ENCODE results near the gene NYAP2.

Gene NYAP2

DNA sequence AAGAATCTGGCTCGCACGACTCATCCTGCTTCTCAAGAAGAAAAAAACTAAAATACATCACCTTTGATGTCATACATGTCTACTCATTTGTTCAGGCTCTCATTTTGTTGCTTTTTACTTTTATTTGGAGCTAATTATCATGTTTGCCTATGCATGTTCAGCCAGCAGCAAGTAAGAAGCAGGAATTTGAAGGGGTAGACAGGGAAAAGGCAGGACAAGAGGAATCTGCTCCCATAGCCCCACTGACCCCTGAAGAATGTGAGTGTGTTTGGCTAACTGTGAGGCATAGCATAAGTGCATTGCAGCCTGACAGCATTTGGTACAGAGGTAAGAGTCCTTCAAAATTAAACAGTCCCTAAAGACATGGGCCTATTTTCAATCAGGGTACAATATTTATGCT, 72.7 kb downstream of the NYAP2 start:
- 94% methylated on average over 2 of the region's 2 CpGs for WGBS (ENCODE audit: insufficient coverage)
- H3K4me1 ChIP-seq (ENCODE audit: control extremely low read depth in 1 of 4, control insufficient read depth in 4 of 4, insufficient read depth in 4 of 4, low read length in 3 of 4) = peaks cover 0 to 1% (median 0%) of the 10 kb centered on the region in 4 experiments
- no peak for DNase-seq
- H3K9me3 ChIP-seq (ENCODE audit: control extremely low read depth in 1 of 5, control insufficient read depth in 4 of 5, insufficient read depth in 2 of 5, low read depth in 1 of 5, low read length in 4 of 5) = no peaks in the 10 kb centered on the region
- no peak overlapping the region for H3K4me3 ChIP-seq (ENCODE audit: control insufficient read depth in 1 of 7, extremely low read depth in 1 of 7, insufficient read depth in 4 of 7, low read depth in 2 of 7, low read length in 6 of 7)
- CTCF ChIA-PET = no interaction called here
- no peaks in the 10 kb centered on the region for H3K36me3 ChIP-seq (ENCODE audit: control insufficient read depth in 4 of 4, insufficient read depth in 4 of 4, low read length in 3 of 4)
- H3K27me3 ChIP-seq (replicated peaks in 2 of 5; ENCODE audit: control insufficient read depth in 4 of 5, insufficient read depth in 5 of 5, low read length in 4 of 5) = no peaks in the 10 kb centered on the region
- POLR2A ChIA-PET = no interaction called here
- H3K27ac ChIP-seq (ENCODE audit: insufficient read depth in 1 of 2, low read depth in 1 of 2, low read length in 2 of 2, poor library complexity in 1 of 2, severe bottlenecking in 2 of 2) = no peak overlapping the region

DNA sequence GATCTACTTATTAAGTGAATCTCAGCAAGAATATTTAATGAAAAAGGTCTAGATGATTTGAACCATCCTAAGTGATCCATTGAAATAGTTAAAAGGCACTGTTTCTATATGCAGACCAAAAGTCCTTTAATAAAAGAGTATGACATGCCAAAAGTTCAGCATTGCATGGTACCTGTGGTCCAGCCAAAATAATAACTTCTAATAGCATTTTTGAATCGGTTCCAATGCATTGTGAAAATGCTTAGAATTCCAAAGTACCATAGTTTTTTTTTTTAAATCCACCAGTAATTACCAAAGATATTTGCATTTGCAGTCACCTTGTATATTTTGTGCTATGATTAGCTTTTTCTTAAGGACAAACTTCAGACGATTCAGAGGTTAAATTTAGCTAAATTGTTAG, 79.9 kb downstream of the NYAP2 start:
- Histone ChIP-seq H3K4me1 (ENCODE audit: control extremely low read depth in 1 of 4, control insufficient read depth in 4 of 4, insufficient read depth in 4 of 4, low read length in 3 of 4) (no peaks in the 10 kb centered on the region), H3K4me3 (ENCODE audit: control insufficient read depth in 1 of 7, extremely low read depth in 1 of 7, insufficient read depth in 4 of 7, low read depth in 2 of 7, low read length in 6 of 7) (no peak overlapping the region), H3K36me3 (ENCODE audit: control insufficient read depth in 4 of 4, insufficient read depth in 4 of 4, low read length in 3 of 4) (no peaks in the 10 kb centered on the region), H3K27me3 (replicated peaks in 2 of 5; ENCODE audit: control insufficient read depth in 4 of 5, insufficient read depth in 5 of 5, low read length in 4 of 5) (no peaks in the 10 kb centered on the region), H3K27ac (ENCODE audit: insufficient read depth in 1 of 2, low read depth in 1 of 2, low read length in 2 of 2, poor library complexity in 1 of 2, severe bottlenecking in 2 of 2) (no peak overlapping the region), H3K9me3 (ENCODE audit: control extremely low read depth in 1 of 5, control insufficient read depth in 4 of 5, insufficient read depth in 2 of 5, low read depth in 1 of 5, low read length in 4 of 5) (no peaks in the 10 kb centered on the region)
- CTCF ChIA-PET = no interaction called here
- DNase-seq = no peak
- POLR2A ChIA-PET = no interaction called here
- no CpG with 5 or more reads among the region's 2 CpGs for WGBS (ENCODE audit: insufficient coverage)

DNA sequence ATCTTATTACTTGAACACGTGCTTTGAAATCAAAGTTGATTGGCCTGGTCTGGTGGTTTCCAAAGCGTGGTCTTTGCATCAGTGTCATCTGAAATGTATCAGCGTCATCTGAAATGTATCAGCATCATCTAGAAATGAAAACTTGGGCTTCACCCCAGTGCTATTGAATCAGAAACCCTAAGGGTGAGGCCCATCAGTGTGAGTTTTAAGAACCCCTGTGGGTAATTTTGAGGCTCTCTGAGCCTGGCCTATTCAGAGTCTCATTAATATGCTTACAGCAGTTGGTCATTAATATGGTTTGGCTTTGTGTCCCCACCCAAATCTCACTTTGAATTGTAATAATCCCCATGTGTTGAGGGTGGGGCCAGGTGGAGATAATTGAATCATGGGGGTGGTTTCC, 85.2 kb downstream of the NYAP2 start:
- WGBS (ENCODE audit: insufficient coverage) = 98% methylated on average over 3 of the region's 3 CpGs
- no peak for DNase-seq
- Histone ChIP-seq H3K4me1 (ENCODE audit: control extremely low read depth in 1 of 4, control insufficient read depth in 4 of 4, insufficient read depth in 4 of 4, low read length in 3 of 4) (no peaks in the 10 kb centered on the region), H3K27me3 (replicated peaks in 2 of 5; ENCODE audit: control insufficient read depth in 4 of 5, insufficient read depth in 5 of 5, low read length in 4 of 5) (no peaks in the 10 kb centered on the region), H3K9me3 (ENCODE audit: control extremely low read depth in 1 of 5, control insufficient read depth in 4 of 5, insufficient read depth in 2 of 5, low read depth in 1 of 5, low read length in 4 of 5) (no peaks in the 10 kb centered on the region), H3K36me3 (ENCODE audit: control insufficient read depth in 4 of 4, insufficient read depth in 4 of 4, low read length in 3 of 4) (no peaks in the 10 kb centered on the region), H3K27ac (ENCODE audit: insufficient read depth in 1 of 2, low read depth in 1 of 2, low read length in 2 of 2, poor library complexity in 1 of 2, severe bottlenecking in 2 of 2) (no peak overlapping the region), H3K4me3 (ENCODE audit: control insufficient read depth in 1 of 7, extremely low read depth in 1 of 7, insufficient read depth in 4 of 7, low read depth in 2 of 7, low read length in 6 of 7) (no peak overlapping the region)
- POLR2A ChIA-PET = no interaction called here
- CTCF ChIA-PET = no interaction called here

DNA sequence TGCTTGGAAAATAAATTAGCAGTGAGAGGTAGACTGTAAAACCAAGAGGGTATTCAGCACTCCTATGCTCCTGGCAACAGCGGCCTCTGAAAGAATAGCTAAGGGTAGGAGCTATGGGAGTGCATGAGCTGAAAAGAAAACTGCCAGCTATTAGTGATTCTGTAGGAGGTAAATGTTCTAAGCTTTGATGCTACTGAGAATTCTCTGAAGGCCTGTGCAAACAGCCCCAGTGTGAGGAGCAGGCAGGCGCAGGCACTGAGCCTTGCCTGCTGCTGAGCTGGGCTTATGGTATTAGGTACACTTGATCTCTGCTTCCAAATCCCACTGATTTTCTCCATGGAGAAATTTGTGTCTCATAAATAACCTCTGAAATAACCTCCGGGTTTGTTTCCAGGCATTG, 86.7 kb downstream of the NYAP2 start:
- no peaks in the 10 kb centered on the region for H3K36me3 ChIP-seq (ENCODE audit: control insufficient read depth in 4 of 4, insufficient read depth in 4 of 4, low read length in 3 of 4)
- H3K27ac ChIP-seq (ENCODE audit: insufficient read depth in 1 of 2, low read depth in 1 of 2, low read length in 2 of 2, poor library complexity in 1 of 2, severe bottlenecking in 2 of 2) = no peak overlapping the region
- H3K4me1 ChIP-seq (ENCODE audit: control extremely low read depth in 1 of 4, control insufficient read depth in 4 of 4, insufficient read depth in 4 of 4, low read length in 3 of 4) = no peaks in the 10 kb centered on the region
- ChIA-PET CTCF (no interaction called here), POLR2A (no interaction called here)
- H3K4me3 ChIP-seq (ENCODE audit: control insufficient read depth in 1 of 7, extremely low read depth in 1 of 7, insufficient read depth in 4 of 7, low read depth in 2 of 7, low read length in 6 of 7) = no peak overlapping the region
- no peaks in the 10 kb centered on the region for H3K27me3 ChIP-seq (replicated peaks in 2 of 5; ENCODE audit: control insufficient read depth in 4 of 5, insufficient read depth in 5 of 5, low read length in 4 of 5)
- WGBS (ENCODE audit: insufficient coverage) = 92% methylated on average over 2 of the region's 3 CpGs
- H3K9me3 ChIP-seq (ENCODE audit: control extremely low read depth in 1 of 5, control insufficient read depth in 4 of 5, insufficient read depth in 2 of 5, low read depth in 1 of 5, low read length in 4 of 5) = no peaks in the 10 kb centered on the region
- no peak for DNase-seq

DNA sequence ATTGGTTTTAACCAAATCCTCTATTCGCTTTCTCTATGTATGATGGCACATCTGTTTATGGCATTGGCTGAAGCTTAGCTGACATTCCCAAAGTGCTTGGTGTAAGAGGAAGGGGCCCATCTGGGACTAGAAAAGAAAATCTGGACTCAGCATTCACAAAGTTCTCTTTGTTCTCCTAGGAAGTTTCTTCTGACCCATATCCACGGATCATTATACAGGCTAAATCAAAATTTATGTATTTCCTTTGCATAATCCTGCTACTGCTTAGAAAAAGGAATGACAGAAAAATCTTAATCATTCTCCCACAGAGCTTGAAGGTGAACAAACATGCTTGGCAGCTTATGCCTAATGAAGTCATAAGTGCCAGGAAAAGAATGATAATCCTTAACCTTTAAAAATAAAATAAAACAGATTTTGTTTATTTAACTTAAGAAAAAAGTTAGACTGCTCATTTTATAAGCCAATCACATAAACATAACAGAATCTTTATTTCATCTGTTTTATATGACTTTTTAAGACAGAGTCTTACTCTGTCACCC, 88.4 kb downstream of the NYAP2 start:
- no peaks in the 10 kb centered on the region for H3K4me1 ChIP-seq (ENCODE audit: control extremely low read depth in 1 of 4, control insufficient read depth in 4 of 4, insufficient read depth in 4 of 4, low read length in 3 of 4)
- no peak overlapping the region for H3K27ac ChIP-seq (ENCODE audit: insufficient read depth in 1 of 2, low read depth in 1 of 2, low read length in 2 of 2, poor library complexity in 1 of 2, severe bottlenecking in 2 of 2)
- H3K36me3 ChIP-seq (ENCODE audit: control insufficient read depth in 4 of 4, insufficient read depth in 4 of 4, low read length in 3 of 4) = no peaks in the 10 kb centered on the region
- ChIA-PET CTCF (no interaction called here), POLR2A (no interaction called here)
- H3K4me3 ChIP-seq (ENCODE audit: control insufficient read depth in 1 of 7, extremely low read depth in 1 of 7, insufficient read depth in 4 of 7, low read depth in 2 of 7, low read length in 6 of 7) = no peak overlapping the region
- 67% methylated on average over 2 of the region's 2 CpGs for WGBS (ENCODE audit: insufficient coverage)
- no peak for DNase-seq
- no peaks in the 10 kb centered on the region for H3K9me3 ChIP-seq (ENCODE audit: control extremely low read depth in 1 of 5, control insufficient read depth in 4 of 5, insufficient read depth in 2 of 5, low read depth in 1 of 5, low read length in 4 of 5)
- no peaks in the 10 kb centered on the region for H3K27me3 ChIP-seq (replicated peaks in 2 of 5; ENCODE audit: control insufficient read depth in 4 of 5, insufficient read depth in 5 of 5, low read length in 4 of 5)

DNA sequence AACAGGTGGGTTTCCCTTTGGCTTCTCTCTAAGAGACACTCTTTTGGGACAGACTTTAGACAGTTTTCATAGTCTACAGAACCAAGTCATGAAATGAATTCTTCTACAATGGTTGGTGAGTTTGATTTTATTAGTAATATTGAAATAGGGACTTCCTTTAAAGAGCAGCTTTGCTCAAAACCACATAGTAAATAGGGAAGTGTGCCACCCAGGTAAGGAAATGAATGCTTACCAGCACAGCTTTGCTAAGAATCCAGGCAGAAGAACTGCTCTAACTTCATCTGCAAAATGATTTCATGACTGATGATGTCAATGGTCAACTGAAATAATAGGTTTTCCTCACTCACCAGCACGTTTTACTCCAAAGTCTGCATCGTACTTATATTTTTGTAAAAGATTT, 89.2 kb downstream of the NYAP2 start:
- Histone ChIP-seq H3K27me3 (replicated peaks in 2 of 5; ENCODE audit: control insufficient read depth in 4 of 5, insufficient read depth in 5 of 5, low read length in 4 of 5) (no peaks in the 10 kb centered on the region), H3K4me3 (ENCODE audit: control insufficient read depth in 1 of 7, extremely low read depth in 1 of 7, insufficient read depth in 4 of 7, low read depth in 2 of 7, low read length in 6 of 7) (no peak overlapping the region), H3K4me1 (ENCODE audit: control extremely low read depth in 1 of 4, control insufficient read depth in 4 of 4, insufficient read depth in 4 of 4, low read length in 3 of 4) (no peaks in the 10 kb centered on the region), H3K9me3 (ENCODE audit: control extremely low read depth in 1 of 5, control insufficient read depth in 4 of 5, insufficient read depth in 2 of 5, low read depth in 1 of 5, low read length in 4 of 5) (no peaks in the 10 kb centered on the region), H3K36me3 (ENCODE audit: control insufficient read depth in 4 of 4, insufficient read depth in 4 of 4, low read length in 3 of 4) (no peaks in the 10 kb centered on the region), H3K27ac (ENCODE audit: insufficient read depth in 1 of 2, low read depth in 1 of 2, low read length in 2 of 2, poor library complexity in 1 of 2, severe bottlenecking in 2 of 2) (no peak overlapping the region)
- ChIA-PET POLR2A (no interaction called here), CTCF (no interaction called here)
- peak in 2 of 3 donors; percentile 20 to 38 for DNase-seq
- no CpG with 5 or more reads among the region's 2 CpGs for WGBS (ENCODE audit: insufficient coverage)

DNA sequence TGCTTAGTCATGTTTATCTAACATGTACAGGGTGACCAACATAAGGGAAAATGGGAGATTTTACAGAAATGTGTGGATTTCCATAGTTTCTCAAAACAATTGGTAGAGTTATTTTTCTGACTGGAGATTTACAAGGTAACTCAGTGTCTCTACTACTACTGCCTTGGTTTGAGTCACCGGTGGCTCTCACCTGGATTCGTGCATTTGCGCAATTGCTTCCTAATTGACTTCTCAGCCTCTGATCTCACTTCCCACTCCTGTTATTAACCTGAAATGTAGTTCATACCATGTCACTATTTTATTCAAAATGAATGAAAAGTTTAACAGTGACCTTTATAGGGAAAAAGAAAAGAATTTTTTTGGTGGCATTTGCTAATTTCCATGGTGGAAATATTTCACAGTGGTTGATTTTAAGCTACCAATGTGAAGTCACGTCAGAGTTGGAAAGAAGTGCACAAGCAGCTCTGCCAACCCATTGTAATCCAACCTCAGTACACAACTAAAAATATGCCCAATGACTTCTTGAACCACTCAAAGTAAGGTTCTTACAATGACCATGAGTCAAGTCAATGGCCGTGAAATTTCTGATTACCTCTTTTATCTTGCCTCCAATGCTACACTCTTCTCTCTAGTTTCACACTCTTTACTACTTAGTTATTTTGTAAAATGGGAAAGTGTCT, 94.0 kb downstream of the NYAP2 start:
- WGBS (ENCODE audit: insufficient coverage) = 100% methylated on average over 1 of the region's 5 CpGs
- POLR2A ChIA-PET = interaction anchor here (0.6 kb wide), 1 partner anchor 139 kb away, joined by 4 read pairs; no protein-coding TSS in a partner anchor
- no peak for DNase-seq
- no peak overlapping the region for H3K4me3 ChIP-seq (ENCODE audit: control insufficient read depth in 1 of 7, extremely low read depth in 1 of 7, insufficient read depth in 4 of 7, low read depth in 2 of 7, low read length in 6 of 7)
- no peaks in the 10 kb centered on the region for H3K9me3 ChIP-seq (ENCODE audit: control extremely low read depth in 1 of 5, control insufficient read depth in 4 of 5, insufficient read depth in 2 of 5, low read depth in 1 of 5, low read length in 4 of 5)
- CTCF ChIA-PET = no interaction called here
- H3K36me3 ChIP-seq (ENCODE audit: control insufficient read depth in 4 of 4, insufficient read depth in 4 of 4, low read length in 3 of 4) = no peaks in the 10 kb centered on the region
- H3K27ac ChIP-seq (ENCODE audit: insufficient read depth in 1 of 2, low read depth in 1 of 2, low read length in 2 of 2, poor library complexity in 1 of 2, severe bottlenecking in 2 of 2) = no peak overlapping the region
- no peaks in the 10 kb centered on the region for H3K27me3 ChIP-seq (replicated peaks in 2 of 5; ENCODE audit: control insufficient read depth in 4 of 5, insufficient read depth in 5 of 5, low read length in 4 of 5)
- H3K4me1 ChIP-seq (ENCODE audit: control extremely low read depth in 1 of 4, control insufficient read depth in 4 of 4, insufficient read depth in 4 of 4, low read length in 3 of 4) = no peaks in the 10 kb centered on the region

Data from common myeloid progenitor, CD34-positive (primary cell).